Lung (tissue), 16 donors: ENCODE measurements around the gene PTCH2. TPM values are rescaled to one million over a fixed set of nuclear protein-coding genes. Genes with fewer than 3 reads are reported as not detected.

Experiments used
- ATAC-seq: fragments of 200-7000 bp; cut with Tn5 transposase; one replicate; pipeline ENCODE4 v1.9.1; 2020; ENCODE audit warnings: moderate number of reproducible peaks; ENCODE audit not compliant: insufficient read depth, low FRiP score
- DNase-seq, 3 donors: peaks; one replicate each; pipeline ENCODE4 v3.0.0-alpha.2; 2013 to 2017
- H3K27ac ChIP-seq, 2 donors: one replicate each; pipeline ENCODE4 v1.5.1; 2013; ENCODE audit warnings: mild to moderate bottlenecking in 2 of 2, moderate library complexity in 2 of 2, control low read depth in 1 of 2, inconsistent platforms in 1 of 2, low read depth in 1 of 2, low read length in 1 of 2
- H3K27me3 ChIP-seq, 3 donors: one replicate each; pipeline ENCODE4 v1.5.1; 2013; ENCODE audit warnings: low read length in 2 of 3; ENCODE audit not compliant: control insufficient read depth in 3 of 3, insufficient read depth in 3 of 3
- H3K36me3 ChIP-seq, 4 donors: one replicate each; pipeline ENCODE4 v1.5.1; 2013; ENCODE audit warnings: low read length in 4 of 4, mild to moderate bottlenecking in 1 of 4, moderate library complexity in 1 of 4; ENCODE audit not compliant: control insufficient read depth in 4 of 4, insufficient read depth in 4 of 4
- H3K4me1 ChIP-seq, 5 donors: one replicate each; pipeline ENCODE4 v1.5.1; 2013; ENCODE audit warnings: low read length in 5 of 5, mild to moderate bottlenecking in 2 of 5, moderate library complexity in 1 of 5; ENCODE audit not compliant: control insufficient read depth in 5 of 5, insufficient read depth in 5 of 5
- H3K4me3 ChIP-seq: one replicate; pipeline ENCODE4 v1.5.1; 2013; ENCODE audit warnings: mild to moderate bottlenecking, control low read depth, moderate library complexity
- H3K9ac ChIP-seq, 2 donors: one replicate each; pipeline ENCODE4 v1.5.1; 2013; ENCODE audit warnings: low read length in 2 of 2, control low read depth in 1 of 2; ENCODE audit not compliant: insufficient read depth in 1 of 2
- H3K9me3 ChIP-seq, 4 donors: one replicate each; pipeline ENCODE4 v1.5.1; 2013; ENCODE audit warnings: low read length in 3 of 4, mild to moderate bottlenecking in 1 of 4, moderate library complexity in 1 of 4; ENCODE audit not compliant: control insufficient read depth in 4 of 4, insufficient read depth in 3 of 4
- WGBS, 2 donors: extraction: QIAGEN DNeasy Blood & Tissue Kit; methylation state at CpG; one replicate each; pipeline ENCODE4 v1.1.7; 2013; 5-methylcytosine and 5-hydroxymethylcytosine counted together
- long read RNA-seq, 5 donors: transcript quantifications; one replicate each; lab custom pipeline, GENCODE V29; 2026
- polyA plus RNA-seq, 2 donors: library from polyadenylated mRNA; stranded (reverse); fragments of 200-250 nt; gene quantifications; one replicate each; pipeline ENCODE4 v1.2.1, GENCODE V29; 2013
- total RNA-seq, 2 donors: library from RNA; depleted of rRNA in 1 of 2; stranded (reverse); fragments of >200 nt in 1 of 2; gene quantifications; one replicate each; pipeline ENCODE4 v1.2.1, GENCODE V29; 2014 to 2021
- TF ChIP-seq, protein P1 (sequence below): IDR thresholded peaks from 2 replicates; pipeline ENCODE4 v1.5.1; 2012; ENCODE audit warnings: mild to moderate bottlenecking; ENCODE audit errors: control extremely low read depth, extremely low read depth
- donor health status: control.
- donor health status: control.
- donor health status: Bipolar disorder and iron deficiency.
- donor health status: healthy.
- donor health status: DM: yes; HTN: yes; CAD: no.

The PTCH2 gene, protein sequence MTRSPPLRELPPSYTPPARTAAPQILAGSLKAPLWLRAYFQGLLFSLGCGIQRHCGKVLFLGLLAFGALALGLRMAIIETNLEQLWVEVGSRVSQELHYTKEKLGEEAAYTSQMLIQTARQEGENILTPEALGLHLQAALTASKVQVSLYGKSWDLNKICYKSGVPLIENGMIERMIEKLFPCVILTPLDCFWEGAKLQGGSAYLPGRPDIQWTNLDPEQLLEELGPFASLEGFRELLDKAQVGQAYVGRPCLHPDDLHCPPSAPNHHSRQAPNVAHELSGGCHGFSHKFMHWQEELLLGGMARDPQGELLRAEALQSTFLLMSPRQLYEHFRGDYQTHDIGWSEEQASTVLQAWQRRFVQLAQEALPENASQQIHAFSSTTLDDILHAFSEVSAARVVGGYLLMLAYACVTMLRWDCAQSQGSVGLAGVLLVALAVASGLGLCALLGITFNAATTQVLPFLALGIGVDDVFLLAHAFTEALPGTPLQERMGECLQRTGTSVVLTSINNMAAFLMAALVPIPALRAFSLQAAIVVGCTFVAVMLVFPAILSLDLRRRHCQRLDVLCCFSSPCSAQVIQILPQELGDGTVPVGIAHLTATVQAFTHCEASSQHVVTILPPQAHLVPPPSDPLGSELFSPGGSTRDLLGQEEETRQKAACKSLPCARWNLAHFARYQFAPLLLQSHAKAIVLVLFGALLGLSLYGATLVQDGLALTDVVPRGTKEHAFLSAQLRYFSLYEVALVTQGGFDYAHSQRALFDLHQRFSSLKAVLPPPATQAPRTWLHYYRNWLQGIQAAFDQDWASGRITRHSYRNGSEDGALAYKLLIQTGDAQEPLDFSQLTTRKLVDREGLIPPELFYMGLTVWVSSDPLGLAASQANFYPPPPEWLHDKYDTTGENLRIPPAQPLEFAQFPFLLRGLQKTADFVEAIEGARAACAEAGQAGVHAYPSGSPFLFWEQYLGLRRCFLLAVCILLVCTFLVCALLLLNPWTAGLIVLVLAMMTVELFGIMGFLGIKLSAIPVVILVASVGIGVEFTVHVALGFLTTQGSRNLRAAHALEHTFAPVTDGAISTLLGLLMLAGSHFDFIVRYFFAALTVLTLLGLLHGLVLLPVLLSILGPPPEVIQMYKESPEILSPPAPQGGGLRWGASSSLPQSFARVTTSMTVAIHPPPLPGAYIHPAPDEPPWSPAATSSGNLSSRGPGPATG
- total RNA-seq, result 1 to 10 TPM in 1 of 2 donors, under 1 TPM in 1; 0.94 to 1.7 TPM
- under 1 TPM; 0.37 TPM for polyA plus RNA-seq
- long read RNA-seq, donor 1, result 0 reads
- long read RNA-seq, donor 2, result 0 reads
- long read RNA-seq, donor 3, result 0 reads
- long read RNA-seq, donor 4, result 0 reads
- long read RNA-seq, donor 5, full-length matches to known transcripts, result 1 of 1 reads
- long read RNA-seq, donor 5, partial matches to known transcripts, result 0 of 1 reads
- long read RNA-seq, donor 5, other reads (novel, unspliced or antisense), result 0 of 1 reads

DNA sequence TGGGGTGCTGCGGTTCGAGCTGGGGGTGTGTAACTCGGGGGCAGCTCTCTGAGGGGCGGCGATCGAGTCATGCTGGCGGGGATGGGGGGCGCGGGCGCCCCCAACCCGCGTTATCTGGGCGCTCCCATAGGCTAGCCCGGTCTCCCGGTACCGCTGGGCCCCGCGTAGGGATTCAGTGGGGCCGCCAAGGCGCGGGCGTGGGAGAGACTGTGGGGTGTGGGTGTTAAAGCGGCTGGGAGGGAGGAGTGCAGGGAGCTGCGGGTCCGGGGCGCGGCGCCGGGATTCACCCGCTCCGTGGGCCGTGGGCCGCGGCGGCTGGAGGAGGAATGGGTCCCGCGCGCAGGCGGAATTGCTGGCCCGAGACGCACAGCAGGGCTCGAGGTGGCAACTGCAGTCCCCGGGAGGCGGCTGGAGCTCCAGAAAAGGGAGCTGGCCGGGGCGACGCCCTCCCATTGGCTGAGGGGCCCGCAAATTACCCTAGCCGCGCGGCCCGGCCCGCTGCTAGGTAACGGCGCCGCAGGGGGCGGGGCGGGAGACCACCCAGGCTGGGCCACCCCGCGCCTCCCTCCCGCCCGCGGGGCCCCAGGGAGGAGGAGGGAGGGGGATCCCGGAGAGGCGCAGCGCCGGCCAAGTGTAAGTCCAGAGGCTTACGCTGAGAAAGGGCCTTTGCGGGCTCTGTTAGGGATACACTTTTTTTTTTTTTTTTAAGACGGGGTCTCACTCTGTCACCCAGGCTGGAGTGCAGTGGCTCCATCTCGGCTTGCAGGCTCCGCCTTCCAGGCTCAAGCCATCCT lies at the start of gene PTCH2:
Gene PTCH2, minus strand, starts transcription at position 392 of the 794 bp plus-strand sequence. Its CDS starts 321 bp downstream, at position 71.
- H3K36me3 ChIP-seq, result no peaks in the 10 kb centered on the region
- DNase-seq (peak; percentile 94 to 96 (median 96)), ATAC-seq (peak; percentile 74)
- peak within 1 kb of the TSS; percentile 42 to 55 for H3K9ac ChIP-seq
- peak within 1 kb of the TSS; percentile 19 for H3K4me3 ChIP-seq
- peaks cover 0 to 32% (median 4%) of the 10 kb centered on the region in 5 donors for H3K4me1 ChIP-seq
- TF ChIP-seq, protein P1, sequence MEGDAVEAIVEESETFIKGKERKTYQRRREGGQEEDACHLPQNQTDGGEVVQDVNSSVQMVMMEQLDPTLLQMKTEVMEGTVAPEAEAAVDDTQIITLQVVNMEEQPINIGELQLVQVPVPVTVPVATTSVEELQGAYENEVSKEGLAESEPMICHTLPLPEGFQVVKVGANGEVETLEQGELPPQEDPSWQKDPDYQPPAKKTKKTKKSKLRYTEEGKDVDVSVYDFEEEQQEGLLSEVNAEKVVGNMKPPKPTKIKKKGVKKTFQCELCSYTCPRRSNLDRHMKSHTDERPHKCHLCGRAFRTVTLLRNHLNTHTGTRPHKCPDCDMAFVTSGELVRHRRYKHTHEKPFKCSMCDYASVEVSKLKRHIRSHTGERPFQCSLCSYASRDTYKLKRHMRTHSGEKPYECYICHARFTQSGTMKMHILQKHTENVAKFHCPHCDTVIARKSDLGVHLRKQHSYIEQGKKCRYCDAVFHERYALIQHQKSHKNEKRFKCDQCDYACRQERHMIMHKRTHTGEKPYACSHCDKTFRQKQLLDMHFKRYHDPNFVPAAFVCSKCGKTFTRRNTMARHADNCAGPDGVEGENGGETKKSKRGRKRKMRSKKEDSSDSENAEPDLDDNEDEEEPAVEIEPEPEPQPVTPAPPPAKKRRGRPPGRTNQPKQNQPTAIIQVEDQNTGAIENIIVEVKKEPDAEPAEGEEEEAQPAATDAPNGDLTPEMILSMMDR, result no peak
- no peaks in the 10 kb centered on the region for H3K27me3 ChIP-seq
- H3K9me3 ChIP-seq, result no peaks in the 10 kb centered on the region
- WGBS, 2 donors, result 1 to 2% methylated on average over 72 of the region's 72 CpGs
- H3K27ac ChIP-seq, result peak within 1 kb of the TSS in 1 of 2 donors; percentile 10

DNA sequence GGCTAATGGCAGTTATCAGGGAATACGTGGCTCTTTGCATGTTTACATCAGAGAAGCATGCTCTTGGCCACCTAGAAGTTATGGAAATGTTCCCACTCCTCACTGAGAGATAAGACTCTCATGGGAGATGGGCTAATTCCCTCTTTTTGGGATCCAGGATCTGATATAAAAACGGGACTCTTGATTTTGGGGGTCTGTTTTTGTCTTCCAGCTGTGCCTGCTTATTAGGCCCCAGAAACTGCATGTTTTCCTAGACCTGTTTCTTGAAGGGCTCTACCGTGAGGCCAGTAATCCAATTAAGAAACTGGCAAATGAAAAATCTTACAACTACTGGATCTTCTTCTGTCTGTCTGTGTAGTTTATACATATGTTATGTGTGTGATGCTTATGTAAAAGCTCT lies 47.0 kb upstream of the PTCH2 start:
- Histone ChIP-seq H3K27ac (no peak overlapping the region), H3K36me3 (peaks cover 1 to 32% (median 7%) of the 10 kb centered on the region in 4 donors), H3K9me3 (peaks cover 0 to 9% (median 1%) of the 10 kb centered on the region in 4 donors), H3K27me3 (no peaks in the 10 kb centered on the region), H3K9ac (no peak overlapping the region), H3K4me1 (no peaks in the 10 kb centered on the region), H3K4me3 (no peak overlapping the region)
- 90 to 97% methylated on average over 3 of the region's 3 CpGs for WGBS, 2 donors
- no peak for DNase-seq
- no peak for ATAC-seq
- TF ChIP-seq, protein P1, result no peak

DNA sequence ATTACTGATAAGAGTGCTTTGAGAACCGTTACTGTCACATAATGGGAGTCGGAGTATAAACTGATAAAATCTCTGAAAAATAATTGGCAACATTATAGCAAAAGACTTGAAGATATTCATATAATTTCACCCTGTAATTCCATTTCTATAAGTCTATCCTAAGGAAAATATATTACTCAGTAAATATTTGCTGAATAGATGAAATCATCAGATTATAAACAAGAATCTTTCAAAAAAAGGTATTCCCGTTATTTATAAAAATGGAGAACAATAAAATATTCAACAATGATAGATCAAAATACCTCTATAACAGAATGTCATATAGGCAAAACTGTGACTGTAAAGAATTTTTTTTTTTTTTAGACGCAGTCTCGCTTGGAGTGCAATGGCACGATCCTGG lies 42.4 kb upstream of the PTCH2 start:
- peaks cover 0 to 9% (median 1%) of the 10 kb centered on the region in 4 donors for H3K9me3 ChIP-seq
- ATAC-seq (no peak), DNase-seq (no peak)
- no peak overlapping the region for H3K9ac ChIP-seq
- no peaks in the 10 kb centered on the region for H3K27me3 ChIP-seq
- H3K27ac ChIP-seq, result no peak overlapping the region
- 88 to 94% methylated on average over 6 of the region's 6 CpGs for WGBS, 2 donors
- H3K4me3 ChIP-seq, result no peak overlapping the region
- H3K4me1 ChIP-seq, result peaks cover 0 to 5% (median 0%) of the 10 kb centered on the region in 5 donors
- TF ChIP-seq, protein P1, result no peak
- H3K36me3 ChIP-seq, result peaks cover 6 to 32% (median 11%) of the 10 kb centered on the region in 4 donors
